SU-DHL-6 (cell line): ENCODE measurements around the gene MYBBP1A.

Experiments
- CTCF ChIP-seq: fragments of 200-600 bp; sonication (generic); IDR thresholded peaks from one replicate; pipeline ENCODE4 v1.5.1; 2017; ENCODE audit warnings: antibody characterized with exemption, mild to moderate bottlenecking, low read length, moderate library complexity; ENCODE audit not compliant: insufficient read depth, poor library complexity, severe bottlenecking
- EZH2phosphoT487 ChIP-seq: fragments of 200-600 bp; sonication (generic), shearing (Covaris generic); conservative IDR thresholded peaks from 2 replicates; pipeline ENCODE4 v1.6.1; 2018; ENCODE audit warnings: mild to moderate bottlenecking, antibody characterized with exemption, low read length, moderate library complexity, mixed read lengths

DNA sequence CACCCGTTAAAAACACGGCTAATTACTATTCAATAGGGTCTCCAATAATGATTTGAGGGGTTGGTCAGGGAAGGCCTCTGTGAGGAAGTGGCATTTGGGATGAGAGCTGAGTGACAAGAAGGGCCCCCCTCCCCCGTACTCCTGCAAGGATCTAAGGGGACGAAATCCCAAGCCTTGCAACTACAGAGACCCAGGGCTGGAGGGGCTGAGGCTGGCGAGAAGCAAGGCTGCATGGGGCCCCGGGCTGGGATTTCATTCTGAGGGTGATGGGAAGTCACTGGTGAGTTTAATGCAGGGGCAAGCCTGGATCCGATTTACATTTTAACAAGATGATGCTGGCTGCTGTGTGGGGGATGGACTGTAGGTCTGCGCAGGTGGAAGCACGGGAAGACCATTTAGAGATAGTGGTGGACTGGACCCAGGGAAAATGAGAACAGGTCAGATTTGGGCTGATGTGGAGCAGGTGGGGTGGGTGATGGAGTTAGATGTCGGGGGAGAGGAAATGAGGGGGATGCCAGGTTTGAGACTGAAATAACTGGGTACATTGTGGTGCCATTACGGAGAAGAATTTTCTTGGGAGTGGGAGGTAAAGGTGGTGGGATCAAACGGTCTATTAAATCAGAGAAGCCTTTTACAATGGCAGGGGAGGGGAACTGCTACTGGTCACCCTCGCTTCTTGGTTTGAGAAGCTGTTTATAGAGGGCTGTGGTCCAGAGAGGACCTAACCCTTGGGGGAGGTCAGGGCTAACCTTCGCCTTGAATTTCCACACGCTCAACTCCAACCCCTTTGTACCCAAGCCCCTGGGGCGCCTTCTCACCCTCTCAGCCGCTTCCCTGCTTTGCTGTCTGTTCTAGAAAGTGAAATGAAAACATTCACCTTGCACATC lies 932 bp upstream of the MYBBP1A start:
- TF ChIP-seq CTCF (no peak), EZH2phosphoT487 (no peak)
